GM23338 (cell line): ENCODE results near the gene IL15RA.

ENCODE experiments used
- EZH2 ChIP-seq: fragments of 200-600 bp; sonication (generic); IDR thresholded peaks from one replicate; pipeline ENCODE4 v1.8.0; 2017; ENCODE audit warnings: antibody characterized with exemption, mild to moderate bottlenecking, low read depth; ENCODE audit not compliant: unreplicated experiment
- EZH2phosphoT487 ChIP-seq: fragments of 200-600 bp; sonication (generic); IDR thresholded peaks from one replicate; pipeline ENCODE4 v1.8.1; 2018; ENCODE audit warnings: antibody characterized with exemption; ENCODE audit not compliant: unreplicated experiment
- POLR2AphosphoS5 ChIP-seq: IDR thresholded peaks from 2 replicates; pipeline ENCODE4 v1.6.1; 2016; ENCODE audit warnings: antibody characterized with exemption, low read depth
- REST ChIP-seq: IDR thresholded peaks from one replicate; pipeline ENCODE4 v1.6.1; 2018; ENCODE audit warnings: antibody characterized with exemption; ENCODE audit not compliant: unreplicated experiment
- TF ChIP-seq, protein P1 (sequence below), 2 experiments: fragments of 200-600 bp in 1 of 2; sonication (generic) in 1 of 2; conservative IDR thresholded peaks; 2 replicates each; pipeline versions ENCODE4 v1.5.1 to v1.6.1; 2016 to 2017; ENCODE audit warnings: antibody characterized with exemption in 2 of 2, low read depth in 2 of 2, mild to moderate bottlenecking in 2 of 2, moderate library complexity in 1 of 2

DNA sequence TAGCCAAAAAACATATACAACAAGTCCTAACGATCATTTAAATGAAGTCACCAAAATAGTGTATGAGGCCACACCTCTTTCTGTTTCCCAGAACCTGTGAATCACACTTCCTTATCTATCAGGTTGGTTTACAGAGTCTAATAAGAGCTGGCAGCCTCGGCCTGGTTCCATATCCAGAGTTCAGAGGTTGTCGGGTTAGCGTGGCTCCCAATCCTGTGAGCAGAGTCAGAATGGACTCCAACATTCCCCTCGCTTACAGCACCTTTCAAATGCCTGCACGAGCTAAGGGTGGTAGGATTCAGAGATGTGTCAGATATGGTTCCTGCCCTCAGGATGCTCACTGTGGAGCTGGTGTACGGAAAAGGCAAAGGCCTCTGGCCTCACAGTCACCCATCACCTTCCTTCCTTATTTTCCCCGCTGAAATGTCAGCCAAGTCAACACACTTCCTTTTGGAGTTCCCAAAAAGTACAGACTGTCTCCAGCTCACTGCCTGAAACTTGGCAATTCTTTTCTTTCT lies 6.0 kb downstream of the IL15RA start:
- TF ChIP-seq, protein P1, sequence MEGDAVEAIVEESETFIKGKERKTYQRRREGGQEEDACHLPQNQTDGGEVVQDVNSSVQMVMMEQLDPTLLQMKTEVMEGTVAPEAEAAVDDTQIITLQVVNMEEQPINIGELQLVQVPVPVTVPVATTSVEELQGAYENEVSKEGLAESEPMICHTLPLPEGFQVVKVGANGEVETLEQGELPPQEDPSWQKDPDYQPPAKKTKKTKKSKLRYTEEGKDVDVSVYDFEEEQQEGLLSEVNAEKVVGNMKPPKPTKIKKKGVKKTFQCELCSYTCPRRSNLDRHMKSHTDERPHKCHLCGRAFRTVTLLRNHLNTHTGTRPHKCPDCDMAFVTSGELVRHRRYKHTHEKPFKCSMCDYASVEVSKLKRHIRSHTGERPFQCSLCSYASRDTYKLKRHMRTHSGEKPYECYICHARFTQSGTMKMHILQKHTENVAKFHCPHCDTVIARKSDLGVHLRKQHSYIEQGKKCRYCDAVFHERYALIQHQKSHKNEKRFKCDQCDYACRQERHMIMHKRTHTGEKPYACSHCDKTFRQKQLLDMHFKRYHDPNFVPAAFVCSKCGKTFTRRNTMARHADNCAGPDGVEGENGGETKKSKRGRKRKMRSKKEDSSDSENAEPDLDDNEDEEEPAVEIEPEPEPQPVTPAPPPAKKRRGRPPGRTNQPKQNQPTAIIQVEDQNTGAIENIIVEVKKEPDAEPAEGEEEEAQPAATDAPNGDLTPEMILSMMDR (conservative IDR thresholded peaks at IDR 0.05; ENCODE audit: low read depth in 2 of 2), result no peak
- TF ChIP-seq POLR2AphosphoS5 (no peak), EZH2 (no peak), EZH2phosphoT487 (no peak), REST (no peak)
